ENCODE measurements around the gene DOCK2. TPM values are rescaled to one million over a fixed set of nuclear protein-coding genes. Genes with fewer than 3 reads are reported as not detected.

Gene DOCK2
- total RNA-seq, 1 donor from 2014 or later, result 6.5 TPM

GRCh38 chr5:169939731-169940130, 302.7 kb downstream of the DOCK2 start:
- no peak overlapping the region for H3K4me3 Mint-ChIP-seq (ENCODE audit: unreplicated experiment)

GRCh38 chr5:169941542-169941941, 304.5 kb downstream of the DOCK2 start:
- Mint-ChIP-seq H3K4me3 (ENCODE audit: unreplicated experiment) (no peak overlapping the region), H3K27me3 (ENCODE audit: unreplicated experiment) (no peaks in the 10 kb centered on the region), H3K4me1 (ENCODE audit: unreplicated experiment) (peaks cover 12% of the 10 kb centered on the region), H3K27ac (ENCODE audit: unreplicated experiment) (no peak overlapping the region), H3K36me3 (ENCODE audit: low read depth, unreplicated experiment) (no peaks in the 10 kb centered on the region), H3K9me3 (ENCODE audit: unreplicated experiment) (no peaks in the 10 kb centered on the region)
- TF ChIP-seq, protein P1, sequence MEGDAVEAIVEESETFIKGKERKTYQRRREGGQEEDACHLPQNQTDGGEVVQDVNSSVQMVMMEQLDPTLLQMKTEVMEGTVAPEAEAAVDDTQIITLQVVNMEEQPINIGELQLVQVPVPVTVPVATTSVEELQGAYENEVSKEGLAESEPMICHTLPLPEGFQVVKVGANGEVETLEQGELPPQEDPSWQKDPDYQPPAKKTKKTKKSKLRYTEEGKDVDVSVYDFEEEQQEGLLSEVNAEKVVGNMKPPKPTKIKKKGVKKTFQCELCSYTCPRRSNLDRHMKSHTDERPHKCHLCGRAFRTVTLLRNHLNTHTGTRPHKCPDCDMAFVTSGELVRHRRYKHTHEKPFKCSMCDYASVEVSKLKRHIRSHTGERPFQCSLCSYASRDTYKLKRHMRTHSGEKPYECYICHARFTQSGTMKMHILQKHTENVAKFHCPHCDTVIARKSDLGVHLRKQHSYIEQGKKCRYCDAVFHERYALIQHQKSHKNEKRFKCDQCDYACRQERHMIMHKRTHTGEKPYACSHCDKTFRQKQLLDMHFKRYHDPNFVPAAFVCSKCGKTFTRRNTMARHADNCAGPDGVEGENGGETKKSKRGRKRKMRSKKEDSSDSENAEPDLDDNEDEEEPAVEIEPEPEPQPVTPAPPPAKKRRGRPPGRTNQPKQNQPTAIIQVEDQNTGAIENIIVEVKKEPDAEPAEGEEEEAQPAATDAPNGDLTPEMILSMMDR (IDR thresholded peaks at IDR 0.05; ENCODE audit: unreplicated experiment), result no peak
- no peak for DNase-seq (ENCODE audit: low spot score)

More at GRCh38 chr5:169939731-169940130, 302.7 kb downstream of the DOCK2 start:
- DNase-seq (ENCODE audit: low spot score), result no peak
- no peak overlapping the region for H3K27ac Mint-ChIP-seq (ENCODE audit: unreplicated experiment)
- H3K9me3 Mint-ChIP-seq (ENCODE audit: unreplicated experiment), result no peaks in the 10 kb centered on the region
- no peaks in the 10 kb centered on the region for H3K36me3 Mint-ChIP-seq (ENCODE audit: low read depth, unreplicated experiment)
- TF ChIP-seq, protein P1 (IDR thresholded peaks at IDR 0.05; ENCODE audit: unreplicated experiment), result no peak
- H3K27me3 Mint-ChIP-seq (ENCODE audit: unreplicated experiment), result no peaks in the 10 kb centered on the region
- H3K4me1 Mint-ChIP-seq (ENCODE audit: unreplicated experiment), result peaks cover 17% of the 10 kb centered on the region

- no peak overlapping the region for H3K4me3 Mint-ChIP-seq (ENCODE audit: unreplicated experiment)
- no peak overlapping the region for H3K27ac Mint-ChIP-seq (ENCODE audit: unreplicated experiment)
- TF ChIP-seq, protein P1 (IDR thresholded peaks at IDR 0.05; ENCODE audit: unreplicated experiment), result no peak
- no peaks in the 10 kb centered on the region for H3K36me3 Mint-ChIP-seq (ENCODE audit: low read depth, unreplicated experiment)
- H3K9me3 Mint-ChIP-seq (ENCODE audit: unreplicated experiment), result no peaks in the 10 kb centered on the region
- peaks cover 11% of the 10 kb centered on the region for H3K4me1 Mint-ChIP-seq (ENCODE audit: unreplicated experiment)
- H3K27me3 Mint-ChIP-seq (ENCODE audit: unreplicated experiment), result no peaks in the 10 kb centered on the region
- DNase-seq (ENCODE audit: low spot score), result no peak
Observed at GRCh38 chr5:169942181-169942580, 305.1 kb downstream of the DOCK2 start.

DNA sequence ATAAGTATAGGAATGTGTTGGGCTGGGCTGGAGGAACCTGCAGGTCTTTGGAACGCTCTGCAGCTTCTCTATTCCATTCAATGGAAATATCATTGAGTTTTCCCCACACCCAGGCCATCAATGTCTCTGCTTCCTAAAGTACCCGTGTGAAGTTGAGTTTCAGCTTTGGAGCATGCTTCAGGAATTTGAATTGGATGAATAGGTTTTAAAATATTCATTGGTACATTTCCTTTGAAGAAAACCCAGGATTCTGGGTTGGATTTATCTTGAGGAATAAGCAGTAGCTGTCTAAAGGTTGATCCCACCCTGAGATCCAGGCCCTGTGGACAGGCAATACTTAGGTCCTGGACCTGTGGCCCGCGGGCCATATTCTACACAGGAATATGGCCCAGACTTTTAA, 306.0 kb downstream of the DOCK2 start:
- Mint-ChIP-seq H3K4me1 (ENCODE audit: unreplicated experiment) (peaks cover 11% of the 10 kb centered on the region), H3K27ac (ENCODE audit: unreplicated experiment) (no peak overlapping the region), H3K36me3 (ENCODE audit: low read depth, unreplicated experiment) (no peaks in the 10 kb centered on the region), H3K4me3 (ENCODE audit: unreplicated experiment) (no peak overlapping the region), H3K9me3 (ENCODE audit: unreplicated experiment) (no peaks in the 10 kb centered on the region), H3K27me3 (ENCODE audit: unreplicated experiment) (no peaks in the 10 kb centered on the region)
- TF ChIP-seq, protein P1 (IDR thresholded peaks at IDR 0.05; ENCODE audit: unreplicated experiment), result no peak
- DNase-seq (ENCODE audit: low spot score), result no peak

DNA sequence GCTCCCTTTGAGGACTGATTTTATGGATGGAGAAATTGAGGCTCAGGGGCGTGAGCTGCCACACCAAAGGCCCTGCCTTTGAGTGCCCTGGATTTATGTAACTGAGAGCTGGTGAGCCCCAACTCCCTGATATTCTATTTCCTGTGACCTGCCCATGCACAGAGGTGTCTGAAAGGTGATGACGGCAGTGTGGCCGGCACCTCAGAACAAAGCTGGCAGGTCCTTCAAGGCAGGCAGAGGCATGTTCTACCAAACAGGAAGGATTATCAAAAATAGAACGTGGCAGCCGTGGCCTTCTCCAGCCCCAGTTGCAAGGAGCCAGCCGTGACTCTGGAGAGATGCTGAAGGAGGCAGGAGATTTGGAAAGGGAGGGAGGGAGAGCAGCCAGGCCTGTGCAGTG, 307.0 kb downstream of the DOCK2 start:
- Mint-ChIP-seq H3K4me3 (ENCODE audit: unreplicated experiment) (no peak overlapping the region), H3K27ac (ENCODE audit: unreplicated experiment) (no peak overlapping the region), H3K9me3 (ENCODE audit: unreplicated experiment) (no peaks in the 10 kb centered on the region), H3K27me3 (ENCODE audit: unreplicated experiment) (no peaks in the 10 kb centered on the region), H3K36me3 (ENCODE audit: low read depth, unreplicated experiment) (no peaks in the 10 kb centered on the region), H3K4me1 (ENCODE audit: unreplicated experiment) (peaks cover 11% of the 10 kb centered on the region)
- TF ChIP-seq, protein P1 (IDR thresholded peaks at IDR 0.05; ENCODE audit: unreplicated experiment), result no peak
- no peak for DNase-seq (ENCODE audit: low spot score)

Data from endothelial cell (in vitro differentiated cells).